ENCODE measurements around the gene TMEM117.
"Not testable (repeated sequence)": the region's sequence is repeated elsewhere in the genome, so short reads cannot be mapped to it uniquely, and the experiment has no call there.

Gene TMEM117

GRCh38 chr12:44025499-44025898 lies 189.6 kb downstream of the TMEM117 start:
- no peak for DNase-seq (ENCODE audit: low read depth in 2 of 2)

GRCh38 chr12:44026046-44026445 lies 190.2 kb downstream of the TMEM117 start:
- no peak for DNase-seq (ENCODE audit: low read depth in 2 of 2)

GRCh38 chr12:44026926-44027325 lies 191.0 kb downstream of the TMEM117 start:
- not testable (repeated sequence) for DNase-seq (ENCODE audit: low read depth in 2 of 2)

GRCh38 chr12:44029194-44029593 lies 193.3 kb downstream of the TMEM117 start:
- DNase-seq (ENCODE audit: low read depth in 2 of 2): no peak

GRCh38 chr12:44031472-44032185 lies 195.7 kb downstream of the TMEM117 start:
- no peak for DNase-seq (ENCODE audit: low read depth in 2 of 2)

- DNase-seq (ENCODE audit: low read depth in 2 of 2): no peak
These were observed 199.0 kb downstream of the TMEM117 start for GRCh38 chr12:44034906-44035305.

GRCh38 chr12:44036875-44037443 lies 201.1 kb downstream of the TMEM117 start:
- DNase-seq (ENCODE audit: low read depth in 2 of 2): no peak

GRCh38 chr12:44038411-44038810 lies 202.5 kb downstream of the TMEM117 start:
- DNase-seq (ENCODE audit: low read depth in 2 of 2): no peak

GRCh38 chr12:44044491-44044890 lies 208.6 kb downstream of the TMEM117 start:
- DNase-seq (ENCODE audit: low read depth in 2 of 2): not testable (repeated sequence)

- no peak for DNase-seq (ENCODE audit: low read depth in 2 of 2)
These were observed 211.0 kb downstream of the TMEM117 start for GRCh38 chr12:44046732-44047417.

GRCh38 chr12:44052554-44052953 lies 216.7 kb downstream of the TMEM117 start:
- no peak for DNase-seq (ENCODE audit: low read depth in 2 of 2)

- DNase-seq (ENCODE audit: low read depth in 2 of 2): no peak
These were observed 217.8 kb downstream of the TMEM117 start for GRCh38 chr12:44053549-44054127.

GRCh38 chr12:44054281-44054680 lies 218.4 kb downstream of the TMEM117 start:
- DNase-seq (ENCODE audit: low read depth in 2 of 2): no peak

GRCh38 chr12:44058366-44058765 lies 222.5 kb downstream of the TMEM117 start:
- DNase-seq (ENCODE audit: low read depth in 2 of 2): no peak

- no peak for DNase-seq (ENCODE audit: low read depth in 2 of 2)
These were observed 223.6 kb downstream of the TMEM117 start for GRCh38 chr12:44059476-44059875.

GRCh38 chr12:44063671-44064070 lies 227.8 kb downstream of the TMEM117 start:
- no peak for DNase-seq (ENCODE audit: low read depth in 2 of 2)

GRCh38 chr12:44076871-44077270 lies 241.0 kb downstream of the TMEM117 start:
- no peak for DNase-seq (ENCODE audit: low read depth in 2 of 2)

GRCh38 chr12:44077294-44077693 lies 241.4 kb downstream of the TMEM117 start:
- DNase-seq (ENCODE audit: low read depth in 2 of 2): no peak

- no peak for DNase-seq (ENCODE audit: low read depth in 2 of 2)
These were observed 242.4 kb downstream of the TMEM117 start for GRCh38 chr12:44078273-44078672.

GRCh38 chr12:44088647-44089046 lies 252.8 kb downstream of the TMEM117 start:
- no peak for DNase-seq (ENCODE audit: low read depth in 2 of 2)

- DNase-seq (ENCODE audit: low read depth in 2 of 2): no peak
These were observed 256.2 kb downstream of the TMEM117 start for GRCh38 chr12:44091948-44092606.

GRCh38 chr12:44098786-44099185 lies 262.9 kb downstream of the TMEM117 start:
- no peak for DNase-seq (ENCODE audit: low read depth in 2 of 2)

Data from stimulated activated CD8-positive, alpha-beta memory T cell treated with anti-CD3 and anti-CD28 coated beads, Interleukin-7, amount 100 ng/mL, for 1 hour (primary cell).